NCI-H1417 (cell line): ENCODE data around the gene TELO2.

Experiments
- DNase-seq, 3 experiments: peaks; one replicate each; lab custom pipeline; 2025; lab: John Stamatoyannopoulos, UW

TELO2 gene

DNA sequence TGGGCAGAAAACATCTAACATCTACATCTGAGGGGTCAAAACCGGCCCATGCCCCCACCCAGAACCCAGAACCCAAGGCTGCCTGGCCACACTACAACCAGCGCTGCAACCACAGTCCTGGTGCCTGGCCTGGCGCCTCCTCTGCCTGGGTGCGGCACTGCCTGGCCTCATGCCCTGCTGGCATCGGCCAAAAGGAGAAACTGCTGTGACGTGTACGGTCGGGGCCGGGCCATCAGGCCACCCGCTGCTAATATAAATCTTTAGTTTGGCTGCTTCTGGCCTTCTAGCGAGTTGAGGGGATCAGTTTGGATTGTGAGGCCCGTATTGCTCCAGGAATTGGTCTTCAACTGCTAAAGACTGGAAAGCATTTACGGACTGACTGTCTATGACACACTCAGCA, 63.1 kb downstream of the TELO2 start:
- DNase-seq, result no peak

DNA sequence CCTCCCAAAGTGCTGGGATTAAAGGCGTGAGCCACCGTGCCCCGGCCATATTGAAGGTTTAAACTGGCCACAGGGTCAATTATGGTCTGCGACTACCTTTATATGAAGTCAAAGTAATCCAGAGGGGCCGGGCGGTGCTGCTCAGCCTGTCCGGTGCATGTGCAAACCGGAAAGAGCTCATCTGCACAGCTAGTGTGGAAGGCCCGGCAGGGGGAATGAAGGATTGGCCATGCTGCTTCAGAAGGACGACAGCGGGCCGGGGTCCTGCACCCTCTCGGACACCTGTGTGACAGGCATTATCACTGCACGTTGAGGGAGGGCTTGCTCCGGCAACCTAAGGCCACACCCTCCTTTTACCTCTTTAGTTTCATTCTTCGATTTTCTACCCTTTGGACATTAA, 63.9 kb downstream of the TELO2 start:
- no peak for DNase-seq

DNA sequence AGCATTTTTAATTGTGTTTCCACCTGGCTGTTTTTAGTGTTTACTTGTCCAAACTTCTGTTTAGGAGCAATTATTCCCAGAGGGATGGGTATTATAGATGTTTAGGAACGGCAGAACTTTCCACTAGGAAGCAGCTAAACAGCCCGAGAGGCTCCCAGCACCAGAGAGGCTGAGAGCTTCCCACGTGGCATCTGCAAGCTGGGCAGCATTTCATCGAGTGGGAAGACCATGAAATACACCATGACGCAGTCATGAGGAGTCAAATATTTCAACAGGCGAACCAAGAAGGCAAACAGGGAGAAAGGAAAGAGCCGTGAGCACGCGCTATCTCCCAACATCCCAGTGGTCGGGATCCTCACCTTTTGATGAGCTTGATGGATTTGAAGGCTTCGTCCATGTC, 64.4 kb downstream of the TELO2 start:
- DNase-seq, result no peak

DNA sequence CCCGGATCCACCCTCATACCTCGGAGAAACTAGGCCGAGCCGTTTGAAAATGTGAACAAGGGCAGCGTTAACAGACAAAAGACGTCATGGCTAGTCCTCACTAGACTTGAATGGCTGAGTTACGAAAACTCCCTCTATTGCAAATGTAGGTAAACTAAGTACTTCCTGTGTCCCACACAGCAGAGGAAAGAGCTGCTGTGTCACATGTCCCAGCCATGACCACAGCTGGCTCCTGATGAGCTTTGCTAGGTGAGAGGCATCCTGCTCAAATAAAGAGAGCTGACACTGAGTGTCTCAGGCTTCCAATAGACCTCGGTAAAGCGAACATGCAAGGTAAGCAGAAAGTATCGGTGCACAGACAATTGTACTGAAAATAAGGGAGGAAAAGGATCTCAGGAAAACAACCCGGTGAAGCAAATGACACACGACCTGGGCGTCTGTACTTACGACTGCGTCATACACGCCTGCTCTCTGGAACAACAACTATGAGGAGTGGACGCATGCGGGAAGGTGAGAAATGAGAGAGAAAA, 66.4 kb downstream of the TELO2 start:
- no peak for DNase-seq
